ENCODE measurements around the gene NME8. TPM values are rescaled to one million over a fixed set of nuclear protein-coding genes. Genes with fewer than 3 reads are reported as not detected.

NME8 gene
- total RNA-seq, 2 experiments from 2014 or later = not detected

- Histone ChIP-seq H3K79me2 (ENCODE audit: insufficient read depth, low read depth, low read length) (no peaks in the 10 kb centered on the region), H2AFZ (ENCODE audit: low read length) (no peak overlapping the region), H3K36me3 (ENCODE audit: insufficient read depth, low read length) (no peaks in the 10 kb centered on the region), H3K27ac (ENCODE audit: low read depth, low read length, poor library complexity, severe bottlenecking) (no peak overlapping the region), H4K20me1 (ENCODE audit: insufficient read depth, low read length) (no peaks in the 10 kb centered on the region), H3K9me2 (ENCODE audit: insufficient read depth, low read length) (no peaks in the 10 kb centered on the region), H3K4me1 (ENCODE audit: insufficient read depth, low read length, poor library complexity, severe bottlenecking) (no peaks in the 10 kb centered on the region), H3K9me3 (ENCODE audit: low read length) (no peaks in the 10 kb centered on the region), H3K4me3 (ENCODE audit: low read depth, low read length, poor library complexity, severe bottlenecking) (no peak overlapping the region), H3K4me2 (ENCODE audit: low read length) (no peak overlapping the region)
- intact Hi-C loops (cut with micrococcal nuclease; ENCODE audit: unreplicated experiment) = no loop called here
- no TSS peak for BruUV-seq (replicated peaks)
- no peak for DNase-seq (ENCODE audit: low spot score)
- TF ChIP-seq CTCF (conservative IDR thresholded peaks at IDR 0.05; ENCODE audit: low read length) (no peak), EZH2phosphoT487 (IDR thresholded peaks at IDR 0.05; ENCODE audit: borderline replicate concordance, low read depth, low read length) (no peak)
- CTCF ChIA-PET (ENCODE audit: unreplicated experiment) = no interaction called here
- POLR2A ChIA-PET = no interaction called here
Observed at GRCh38 chr7:37945336-37945735, 96.9 kb downstream of the NME8 start.

- CTCF ChIA-PET (ENCODE audit: unreplicated experiment) = no interaction called here
- Histone ChIP-seq H3K4me3 (ENCODE audit: low read depth, low read length, poor library complexity, severe bottlenecking) (no peak overlapping the region), H3K4me2 (ENCODE audit: low read length) (no peak overlapping the region), H4K20me1 (ENCODE audit: insufficient read depth, low read length) (no peaks in the 10 kb centered on the region), H3K79me2 (ENCODE audit: insufficient read depth, low read depth, low read length) (no peaks in the 10 kb centered on the region), H3K4me1 (ENCODE audit: insufficient read depth, low read length, poor library complexity, severe bottlenecking) (no peaks in the 10 kb centered on the region), H3K27ac (ENCODE audit: low read depth, low read length, poor library complexity, severe bottlenecking) (no peak overlapping the region), H2AFZ (ENCODE audit: low read length) (no peak overlapping the region), H3K9me3 (ENCODE audit: low read length) (no peaks in the 10 kb centered on the region), H3K36me3 (ENCODE audit: insufficient read depth, low read length) (no peaks in the 10 kb centered on the region), H3K9me2 (ENCODE audit: insufficient read depth, low read length) (no peaks in the 10 kb centered on the region)
- intact Hi-C loops (cut with micrococcal nuclease; ENCODE audit: unreplicated experiment) = no loop called here
- TF ChIP-seq CTCF (conservative IDR thresholded peaks at IDR 0.05; ENCODE audit: low read length) (no peak), EZH2phosphoT487 (IDR thresholded peaks at IDR 0.05; ENCODE audit: borderline replicate concordance, low read depth, low read length) (no peak)
- POLR2A ChIA-PET = no interaction called here
- DNase-seq (ENCODE audit: low spot score) = no peak
- BruUV-seq (replicated peaks) = no TSS peak
Observed at GRCh38 chr7:37947138-37947940, 98.9 kb downstream of the NME8 start.

GRCh38 chr7:37947941-37948210 lies 99.5 kb downstream of the NME8 start:
- no peak overlapping the region for H3K27ac ChIP-seq (ENCODE audit: low read depth, low read length, poor library complexity, severe bottlenecking)
- TF ChIP-seq CTCF (conservative IDR thresholded peaks at IDR 0.05; ENCODE audit: low read length) (no peak), EZH2phosphoT487 (IDR thresholded peaks at IDR 0.05; ENCODE audit: borderline replicate concordance, low read depth, low read length) (no peak)
- no peaks in the 10 kb centered on the region for H3K79me2 ChIP-seq (ENCODE audit: insufficient read depth, low read depth, low read length)
- no peaks in the 10 kb centered on the region for H3K36me3 ChIP-seq (ENCODE audit: insufficient read depth, low read length)
- H3K9me2 ChIP-seq (ENCODE audit: insufficient read depth, low read length) = no peaks in the 10 kb centered on the region
- intact Hi-C loops (cut with micrococcal nuclease; ENCODE audit: unreplicated experiment) = no loop called here
- no peak for DNase-seq (ENCODE audit: low spot score)
- CTCF ChIA-PET (ENCODE audit: unreplicated experiment) = no interaction called here
- no peaks in the 10 kb centered on the region for H3K9me3 ChIP-seq (ENCODE audit: low read length)
- H4K20me1 ChIP-seq (ENCODE audit: insufficient read depth, low read length) = no peaks in the 10 kb centered on the region
- H3K4me3 ChIP-seq (ENCODE audit: low read depth, low read length, poor library complexity, severe bottlenecking) = no peak overlapping the region
- no peak overlapping the region for H2AFZ ChIP-seq (ENCODE audit: low read length)
- no peak overlapping the region for H3K4me2 ChIP-seq (ENCODE audit: low read length)
- BruUV-seq (replicated peaks) = no TSS peak
- POLR2A ChIA-PET = no interaction called here
- H3K4me1 ChIP-seq (ENCODE audit: insufficient read depth, low read length, poor library complexity, severe bottlenecking) = no peaks in the 10 kb centered on the region
